HepG2 (cell line): ENCODE results near the gene SLC1A3. TPM values are rescaled to one million over a fixed set of nuclear protein-coding genes. Genes with fewer than 3 reads are reported as not detected.

Source experiments
- ATAC-seq: fragments of 200-7000 bp; cut with Tn5 transposase; 3 replicates; pipeline ENCODE4 v1.9.1; 2020; ENCODE audit warnings: mild to moderate bottlenecking, moderate library complexity
- BruUV-seq: library from RNA; stranded (reverse); fragments of 400-500 nt; replicated peaks from 2 replicates; lab custom pipeline; 2021; lab: Mats Ljungman, UMichigan
- CTCF ChIA-PET: fragments of 300-600 bp; formaldehyde crosslinking; extraction: SDS; loops from one replicate; lab custom pipeline; 2021; ENCODE audit warnings: low total read pairs, inconsistent platforms, low intra/inter-chr PET ratio; lab: Yijun Ruan, JAX
- POLR2A ChIA-PET: fragments of 350-600 bp; sonication (Branson Sonifier 250); formaldehyde crosslinking; loops from one replicate; lab custom pipeline; 2020; ENCODE audit warnings: antibody characterized with exemption, inconsistent platforms; lab: Yijun Ruan, JAX
- DNase-seq: peaks from one replicate; pipeline ENCODE4 v3.0.0-alpha.2; 2015; ENCODE audit warnings: low spot score
- FAIRE-seq: peaks from 3 replicates; lab custom pipeline; 2011; peaks lifted over from hg19 to GRCh38; lab: Jason Lieb, UNC
- H2AFZ ChIP-seq: one replicate; pipeline ENCODE4 v1.6.1; 2011; ENCODE audit warnings: low read length, inconsistent platforms
- H3K27ac ChIP-seq: fragments of 300-600 bp; 3 replicates; pipeline ENCODE4 v1.8.0; 2011; ENCODE audit warnings: mixed run types, mild to moderate bottlenecking, mixed read lengths, low read length, inconsistent platforms; ENCODE audit not compliant: insufficient read depth; ENCODE audit errors: extremely low read length
- H3K27me3 ChIP-seq, 2 experiments: fragments of 200-600 bp in 1 of 2; 2 replicates in 1 of 2; 3 replicates in 1 of 2; pipeline versions ENCODE4 v1.6.0 to v1.8.0; 2011; ENCODE audit warnings: low read length in 2 of 2, mild to moderate bottlenecking in 2 of 2, moderate library complexity in 2 of 2, inconsistent platforms in 1 of 2; ENCODE audit not compliant: insufficient read depth in 2 of 2, control insufficient read depth in 1 of 2
- H3K36me3 ChIP-seq, 2 experiments: fragments of 200-600 bp in 1 of 2; replicated peaks in 1 of 2; 2 replicates in 1 of 2; 3 replicates in 1 of 2; pipeline versions ENCODE4 v1.5.1 to v1.8.0; 2011; ENCODE audit warnings: low read length in 2 of 2, inconsistent platforms in 1 of 2; ENCODE audit not compliant: insufficient read depth in 2 of 2, control insufficient read depth in 1 of 2
- H3K4me1 ChIP-seq: 2 replicates; pipeline ENCODE4 v1.5.1; 2012; ENCODE audit warnings: low read length, inconsistent platforms; ENCODE audit not compliant: insufficient read depth
- H3K4me2 ChIP-seq: 2 replicates; pipeline ENCODE4 v1.6.0; 2011; ENCODE audit warnings: low read depth, low read length, inconsistent platforms
- H3K4me3 ChIP-seq, 3 experiments: fragments of 200-600 bp in 1 of 3; sonication (generic), shearing (Covaris generic) in 1 of 3; replicated peaks in 1 of 3; 2 replicates each; pipeline ENCODE4 v1.5.1; 2011 to 2016; ENCODE audit warnings: low read length in 3 of 3, inconsistent platforms in 2 of 3, low read depth in 2 of 3, mild to moderate bottlenecking in 2 of 3, control low read depth in 1 of 3, mixed read lengths in 1 of 3; ENCODE audit not compliant: insufficient read depth in 1 of 3
- H3K79me2 ChIP-seq: one replicate; pipeline ENCODE4 v1.6.1; 2011; ENCODE audit warnings: low read length, inconsistent platforms; ENCODE audit not compliant: insufficient read depth
- H3K9ac ChIP-seq: 2 replicates; pipeline ENCODE4 v1.6.0; 2011; ENCODE audit warnings: mild to moderate bottlenecking, low read depth, low read length, inconsistent platforms; ENCODE audit not compliant: insufficient read depth
- H3K9me3 ChIP-seq: 2 replicates; pipeline ENCODE4 v1.5.1; 2012; ENCODE audit warnings: mild to moderate bottlenecking, low read length
- H4K20me1 ChIP-seq: 2 replicates; pipeline ENCODE4 v1.6.0; 2011; ENCODE audit warnings: inconsistent platforms, mild to moderate bottlenecking, low read length, moderate library complexity; ENCODE audit not compliant: insufficient read depth
- MLXIP ChIP-seq: sonication (generic); formaldehyde crosslinking; IDR thresholded peaks from 2 replicates; pipeline ENCODE4 v1.9.0; 2021; ENCODE audit warnings: missing genetic modification reagents, borderline replicate concordance
- XBP1 ChIP-seq: sonication (generic); formaldehyde crosslinking; IDR thresholded peaks from 2 replicates; pipeline ENCODE4 v1.5.0; 2020; ENCODE audit warnings: missing genetic modification reagents
- WGBS: methylation state at CpG from one replicate; pipeline ENCODE4 v1.1.6; 2017; ENCODE audit warnings: low lambda C conversion rate; 5-methylcytosine and 5-hydroxymethylcytosine counted together
- in situ Hi-C: cut with HindIII; loops from 2 replicates; pipeline ENCODE4 v1.10.0; 2017; ENCODE audit warnings: low pct_unique_long_range_greater_than_20kb; ENCODE audit not compliant: extremely low pct_ligation_motif_present
- intact Hi-C: fragments of 100-400 bp; cut with micrococcal nuclease; formaldehyde crosslinking; loops from one replicate; pipeline ENCODE4 v1.10.0; 2022; ENCODE audit not compliant: unreplicated experiment
- polyA plus RNA-seq, 8 experiments: library from polyadenylated mRNA; depleted of rRNA in 3 of 8; stranded (reverse) in 7 of 8; unstranded in 1 of 8; fragments of >200 nt; fragmentation: Illumina TruSeq in 4 of 8; extraction: Trizol in 4 of 8; gene quantifications; 2 replicates each; pipeline versions ENCODE4 v1.2.1 to v1.2.3, GENCODE V29; 2011 to 2016; ENCODE audit warnings: low read depth in 4 of 8, missing spikeins in 1 of 8, mixed read lengths in 1 of 8; ENCODE audit not compliant: insufficient read depth in 1 of 8
- total RNA-seq, 5 experiments: library from RNA; depleted of rRNA; stranded (reverse); fragments of >200 nt; fragmentation: Illumina TruSeq; extraction: Trizol; gene quantifications; 2 replicates each; pipeline ENCODE4 v1.2.3, GENCODE V29; 2016; ENCODE audit warnings: low read depth in 1 of 5

Gene SLC1A3
- total and polyA plus RNA-seq, 2 of the 13 experiments (the other 11 are each of a cell fraction or from before 2014, with no cell fraction given) = 0.09 TPM; not detected in 1

- no peak for TF ChIP-seq XBP1 (CRISPR knock-in tag)
- Histone ChIP-seq H3K27ac (no peak overlapping the region), H2AFZ (no peak overlapping the region), H3K9me3 (no peaks in the 10 kb centered on the region), H3K4me2 (no peak overlapping the region), H3K9ac (no peak overlapping the region), H3K4me1 (no peaks in the 10 kb centered on the region), H3K4me3 (no peak overlapping the region), H3K79me2 (no peaks in the 10 kb centered on the region), H3K36me3 (no peaks in the 10 kb centered on the region), H3K27me3 (0 out of 5 replicates have a peak, but pooled peaks cover 0 to 4% of the 10 kb centered on the region in 2 experiments), H4K20me1 (no peaks in the 10 kb centered on the region)
- FAIRE-seq (no peak), DNase-seq (no peak), ATAC-seq (no peak)
- POLR2A ChIA-PET = no interaction called here
- BruUV-seq = no TSS peak
- 16% methylated on average over 4 of the region's 4 CpGs for WGBS
- CTCF ChIA-PET = no interaction called here
- in situ Hi-C loops = no loop called here
- intact Hi-C loops = no loop called here
Observed at GRCh38 chr5:36706662-36707061, 100.3 kb downstream of the SLC1A3 start.

GRCh38 chr5:36708996-36709395 lies 102.6 kb downstream of the SLC1A3 start:
- 8% methylated on average over 5 of the region's 5 CpGs for WGBS
- no TSS peak for BruUV-seq
- TF ChIP-seq MLXIP = no peak
- H3K27ac ChIP-seq = no peak overlapping the region
- H3K4me2 ChIP-seq = no peak overlapping the region
- ATAC-seq (no peak), DNase-seq (no peak), FAIRE-seq (no peak)
- ChIA-PET POLR2A (no interaction called here), CTCF (no interaction called here)
- H3K4me1 ChIP-seq = no peaks in the 10 kb centered on the region
- H3K9ac ChIP-seq = no peak overlapping the region
- in situ Hi-C loops (no loop called here), intact Hi-C loops (no loop called here)
- H2AFZ ChIP-seq = no peak overlapping the region
- 0 out of 5 replicates have a peak, but pooled peaks cover 0 to 4% of the 10 kb centered on the region in 2 experiments for H3K27me3 ChIP-seq
- no peaks in the 10 kb centered on the region for H3K9me3 ChIP-seq
- no peaks in the 10 kb centered on the region for H4K20me1 ChIP-seq
- H3K4me3 ChIP-seq = no peak overlapping the region
- no peaks in the 10 kb centered on the region for H3K79me2 ChIP-seq
- no peaks in the 10 kb centered on the region for H3K36me3 ChIP-seq
